ENCODE data around the gene FUT7. TPM values are rescaled to one million over a fixed set of nuclear protein-coding genes. Genes with fewer than 3 reads are reported as not detected.

The FUT7 gene
- total and polyA plus RNA-seq, 9 of the 15 experiments (the other 6 are each of a cell fraction or from before 2014, with no cell fraction given), result not detected

DNA sequence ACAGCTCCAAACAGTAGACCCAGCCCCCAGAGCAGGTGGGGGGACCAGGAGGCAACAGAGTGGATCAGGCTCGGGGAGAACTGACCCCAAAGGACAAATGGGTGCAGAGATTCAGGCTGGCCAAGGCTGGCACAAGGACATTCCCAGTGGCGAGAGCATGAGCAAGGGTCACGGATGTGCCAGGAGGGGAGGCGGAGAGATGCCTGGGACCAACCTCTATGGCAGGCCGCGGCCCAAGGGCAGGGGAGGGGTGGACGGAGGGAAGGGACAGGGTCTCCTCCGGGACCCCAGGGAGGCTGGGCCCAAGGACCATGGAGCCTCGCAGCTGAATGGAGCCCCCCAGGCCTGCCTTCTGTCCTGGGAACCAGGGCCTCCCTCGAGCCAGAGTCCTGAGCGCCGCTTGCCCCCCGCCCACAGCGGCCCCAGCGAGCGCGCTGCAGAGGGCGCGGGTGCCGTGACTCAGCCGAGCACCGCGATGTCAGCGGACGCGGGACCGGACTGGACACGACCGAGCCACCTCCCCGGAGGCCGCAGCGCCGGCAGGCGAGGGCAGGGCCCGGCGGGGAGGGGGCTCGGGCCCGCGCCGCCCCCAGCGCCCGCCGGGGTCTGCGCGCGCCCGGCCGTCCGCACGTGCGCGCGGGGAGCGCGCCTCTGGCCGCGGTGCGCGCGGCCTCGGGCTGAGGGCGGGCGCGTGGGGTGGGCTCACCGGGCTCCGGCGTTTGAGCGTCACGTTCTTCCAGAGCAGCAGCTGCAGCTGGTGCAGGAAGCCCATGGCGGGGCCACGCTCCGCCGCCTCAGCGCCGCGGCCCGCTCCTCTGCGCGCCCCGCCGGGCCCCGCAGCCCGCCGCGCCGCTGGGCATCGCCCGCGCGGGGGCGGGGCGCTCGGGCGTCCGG is 4.3 kb downstream of the FUT7 start, which contains the start of gene ABCA2:
Gene ABCA2 (minus strand): TSS at position 869 of the 894 bp plus-strand sequence. CDS start 97 bp downstream, at position 772.
- BruUV-seq (replicated peaks), result no TSS peak
- Histone ChIP-seq H3K27me3 (ENCODE audit: control insufficient read depth in 2 of 2, insufficient read depth in 2 of 2, low read length in 2 of 2) (no peaks in the 10 kb centered on the region), H4K20me1 (replicated peaks; ENCODE audit: control insufficient read depth, insufficient read depth, low read length) (no peaks in the 10 kb centered on the region), H3K4me3 (peak within 1 kb of the TSS; percentile 66), H3K9me1 (ENCODE audit: control insufficient read depth, insufficient read depth, low read length) (no peaks in the 10 kb centered on the region), H3K4me1 (replicated peaks in 1 of 2; ENCODE audit: control insufficient read depth in 2 of 2, insufficient read depth in 2 of 2, low read length in 2 of 2) (peaks cover 9 to 95% of the 10 kb centered on the region in 2 experiments), H3K79me2 (ENCODE audit: control insufficient read depth, insufficient read depth, low read length) (peaks cover 3% of the 10 kb centered on the region; the same call in 1 of the 3 replicates), H3K4me2 (ENCODE audit: insufficient read depth, low read length) (peak within 1 kb of the TSS; percentile 86), H3K27ac (ENCODE audit: extremely low read depth, low read depth, low read length) (peak within 1 kb of the TSS; percentile 57; the same call in 2 of the 3 replicates), H3K9me3 (replicated peaks; ENCODE audit: control insufficient read depth, insufficient read depth, low read depth, low read length) (no peaks in the 10 kb centered on the region), H3K36me3 (ENCODE audit: control insufficient read depth, insufficient read depth, low read length) (no peaks in the 10 kb centered on the region), H3K9ac (ENCODE audit: insufficient read depth in 1 of 2, low read depth in 2 of 2, low read length in 2 of 2) (peak within 1 kb of the TSS; percentile 69 to 92), H2AFZ (ENCODE audit: low read depth, low read length) (peak within 1 kb of the TSS; percentile 93)
- in situ Hi-C loops (cut with MboI) (no loop called here), intact Hi-C loops (cut with micrococcal nuclease) (loop anchor here (2.0 kb wide), 1 partner anchor 83 kb away; the partner anchor contains the start of genes C8G and FBXW5)
- no peak for FAIRE-seq
- POLR2A ChIA-PET, result interaction anchor here (0.7 kb wide), 1 partner anchor 682 kb away, joined by 3 read pairs; no protein-coding TSS in a partner anchor
- CTCF ChIA-PET (ENCODE audit: low intra/inter-chr PET ratio), result interaction anchor here (0.6 to 3.0 kb wide), 2 partner anchors 79 to 209 kb away, joined by 3 to 17 read pairs; no protein-coding TSS in a partner anchor
- 11% methylated on average over 30 of the region's 95 CpGs for WGBS (ENCODE audit: insufficient coverage, low coverage, missing lambda C conversion rate)
- DNase-seq (ENCODE audit: extremely low read depth in 1 of 4, low spot score in 3 of 4), result peak in 3 of 4 experiments; percentile 55 to 66 (median 64)
- ATAC-seq, result peak; percentile 31
- TF ChIP-seq ARID2 (IDR thresholded peaks at IDR 0.05), result no peak
- TF ChIP-seq, protein P1, sequence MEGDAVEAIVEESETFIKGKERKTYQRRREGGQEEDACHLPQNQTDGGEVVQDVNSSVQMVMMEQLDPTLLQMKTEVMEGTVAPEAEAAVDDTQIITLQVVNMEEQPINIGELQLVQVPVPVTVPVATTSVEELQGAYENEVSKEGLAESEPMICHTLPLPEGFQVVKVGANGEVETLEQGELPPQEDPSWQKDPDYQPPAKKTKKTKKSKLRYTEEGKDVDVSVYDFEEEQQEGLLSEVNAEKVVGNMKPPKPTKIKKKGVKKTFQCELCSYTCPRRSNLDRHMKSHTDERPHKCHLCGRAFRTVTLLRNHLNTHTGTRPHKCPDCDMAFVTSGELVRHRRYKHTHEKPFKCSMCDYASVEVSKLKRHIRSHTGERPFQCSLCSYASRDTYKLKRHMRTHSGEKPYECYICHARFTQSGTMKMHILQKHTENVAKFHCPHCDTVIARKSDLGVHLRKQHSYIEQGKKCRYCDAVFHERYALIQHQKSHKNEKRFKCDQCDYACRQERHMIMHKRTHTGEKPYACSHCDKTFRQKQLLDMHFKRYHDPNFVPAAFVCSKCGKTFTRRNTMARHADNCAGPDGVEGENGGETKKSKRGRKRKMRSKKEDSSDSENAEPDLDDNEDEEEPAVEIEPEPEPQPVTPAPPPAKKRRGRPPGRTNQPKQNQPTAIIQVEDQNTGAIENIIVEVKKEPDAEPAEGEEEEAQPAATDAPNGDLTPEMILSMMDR (IDR thresholded peaks at IDR 0.05 in 2 of 3, conservative IDR thresholded peaks at IDR 0.05 in 1 of 3; ENCODE audit: insufficient read depth in 2 of 3, low read depth in 1 of 3, low read length in 3 of 3), result no peak
- TF ChIP-seq ZNF133 (CRISPR knock-in tag; IDR thresholded peaks at IDR 0.05), result no peak
- TF ChIP-seq EP300 (IDR thresholded peaks at IDR 0.05; ENCODE audit: low read length), result no peak
- peak in 1 of 2 experiments; percentile 26; a peak in 1 of 4 replicates for TF ChIP-seq MAZ (CRISPR knock-in tag; conservative IDR thresholded peaks at IDR 0.05 in 1 of 2, IDR thresholded peaks at IDR 0.05 in 1 of 2)
- TF ChIP-seq ZNF232 (CRISPR knock-in tag; IDR thresholded peaks at IDR 0.05), result no peak
- no peak for TF ChIP-seq KLF13 (tag; IDR thresholded peaks at IDR 0.05; ENCODE audit: borderline replicate concordance, low read depth)
- no peak for TF ChIP-seq SUPT5H (IDR thresholded peaks at IDR 0.05)
- TF ChIP-seq, protein P2, sequence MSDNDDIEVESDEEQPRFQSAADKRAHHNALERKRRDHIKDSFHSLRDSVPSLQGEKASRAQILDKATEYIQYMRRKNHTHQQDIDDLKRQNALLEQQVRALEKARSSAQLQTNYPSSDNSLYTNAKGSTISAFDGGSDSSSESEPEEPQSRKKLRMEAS (CRISPR knock-in tag; IDR thresholded peaks at IDR 0.05), result peak; percentile 36; the same call in 1 of the 2 replicates
- no peak for TF ChIP-seq ZNF766 (CRISPR knock-in tag; conservative IDR thresholded peaks at IDR 0.05)
- TF ChIP-seq, protein P3, sequence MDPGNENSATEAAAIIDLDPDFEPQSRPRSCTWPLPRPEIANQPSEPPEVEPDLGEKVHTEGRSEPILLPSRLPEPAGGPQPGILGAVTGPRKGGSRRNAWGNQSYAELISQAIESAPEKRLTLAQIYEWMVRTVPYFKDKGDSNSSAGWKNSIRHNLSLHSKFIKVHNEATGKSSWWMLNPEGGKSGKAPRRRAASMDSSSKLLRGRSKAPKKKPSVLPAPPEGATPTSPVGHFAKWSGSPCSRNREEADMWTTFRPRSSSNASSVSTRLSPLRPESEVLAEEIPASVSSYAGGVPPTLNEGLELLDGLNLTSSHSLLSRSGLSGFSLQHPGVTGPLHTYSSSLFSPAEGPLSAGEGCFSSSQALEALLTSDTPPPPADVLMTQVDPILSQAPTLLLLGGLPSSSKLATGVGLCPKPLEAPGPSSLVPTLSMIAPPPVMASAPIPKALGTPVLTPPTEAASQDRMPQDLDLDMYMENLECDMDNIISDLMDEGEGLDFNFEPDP (CRISPR knock-in tag; IDR thresholded peaks at IDR 0.05), result no peak
- no peak for TF ChIP-seq PML (IDR thresholded peaks at IDR 0.05; ENCODE audit: low read length)
- 0 out of 2 replicates have a peak, but pooled peaks have one; percentile 24 for TF ChIP-seq ZNF124 (CRISPR knock-in tag; IDR thresholded peaks at IDR 0.05)
- TF ChIP-seq, protein P4, sequence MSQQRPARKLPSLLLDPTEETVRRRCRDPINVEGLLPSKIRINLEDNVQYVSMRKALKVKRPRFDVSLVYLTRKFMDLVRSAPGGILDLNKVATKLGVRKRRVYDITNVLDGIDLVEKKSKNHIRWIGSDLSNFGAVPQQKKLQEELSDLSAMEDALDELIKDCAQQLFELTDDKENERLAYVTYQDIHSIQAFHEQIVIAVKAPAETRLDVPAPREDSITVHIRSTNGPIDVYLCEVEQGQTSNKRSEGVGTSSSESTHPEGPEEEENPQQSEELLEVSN (IDR thresholded peaks at IDR 0.05; ENCODE audit: borderline replicate concordance in 1 of 2, extremely low read depth in 1 of 2, insufficient read depth in 1 of 2, insufficient read length in 1 of 2, low read depth in 1 of 2, low read length in 1 of 2, poor library complexity in 1 of 2, severe bottlenecking in 1 of 2), result peak; percentile 39 to 82
- TF ChIP-seq ZNF408 (CRISPR knock-in tag; IDR thresholded peaks at IDR 0.05; ENCODE audit: low read depth), result no peak
